ENCODE data around the gene NSUN7.

NSUN7 gene

DNA sequence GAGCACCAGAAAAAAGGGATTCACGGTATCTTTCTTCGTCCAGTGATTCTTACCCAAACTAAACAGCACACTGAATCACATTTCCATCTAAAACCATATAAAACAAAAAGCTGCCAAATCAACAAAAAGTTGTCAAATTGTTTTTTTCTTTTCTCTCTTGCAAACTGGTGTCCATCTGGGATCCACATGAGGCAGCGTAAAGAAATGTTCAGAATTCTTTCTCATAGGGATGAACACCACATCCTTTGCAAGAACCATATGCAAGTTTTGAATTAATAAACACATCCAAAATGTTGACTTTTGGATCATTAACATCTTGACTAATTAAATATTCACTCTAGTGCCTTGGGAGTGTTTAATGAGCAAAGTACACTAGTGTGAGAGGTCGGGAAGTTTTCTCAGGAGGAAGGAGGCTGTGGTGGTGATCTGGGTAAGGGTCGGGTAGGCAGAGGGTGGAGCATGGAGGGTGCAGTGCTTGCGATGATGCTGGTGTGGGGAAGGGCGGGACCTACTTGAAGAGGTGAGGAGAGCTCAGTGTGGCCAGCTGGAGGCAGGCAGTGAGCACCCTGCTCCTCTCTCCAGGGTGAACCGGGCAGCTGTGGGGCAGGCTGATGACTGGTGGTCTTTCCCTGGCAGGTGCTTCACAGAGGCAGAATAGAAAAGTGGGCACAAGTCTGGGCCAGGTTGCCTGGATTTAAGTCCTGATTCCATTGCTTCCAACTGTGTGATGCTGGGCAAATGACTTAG, 72.8 kb downstream of the NSUN7 start:
- no peak overlapping the region for H3K27ac Mint-ChIP-seq
- no peaks in the 10 kb centered on the region for H3K9me3 Mint-ChIP-seq (ENCODE audit: low read depth)
- no peaks in the 10 kb centered on the region for H3K36me3 Mint-ChIP-seq
- H3K4me3 Mint-ChIP-seq, result no peak overlapping the region
- H3K27me3 Mint-ChIP-seq, result no peaks in the 10 kb centered on the region
- no peaks in the 10 kb centered on the region for H3K4me1 Mint-ChIP-seq (ENCODE audit: low read depth)

DNA sequence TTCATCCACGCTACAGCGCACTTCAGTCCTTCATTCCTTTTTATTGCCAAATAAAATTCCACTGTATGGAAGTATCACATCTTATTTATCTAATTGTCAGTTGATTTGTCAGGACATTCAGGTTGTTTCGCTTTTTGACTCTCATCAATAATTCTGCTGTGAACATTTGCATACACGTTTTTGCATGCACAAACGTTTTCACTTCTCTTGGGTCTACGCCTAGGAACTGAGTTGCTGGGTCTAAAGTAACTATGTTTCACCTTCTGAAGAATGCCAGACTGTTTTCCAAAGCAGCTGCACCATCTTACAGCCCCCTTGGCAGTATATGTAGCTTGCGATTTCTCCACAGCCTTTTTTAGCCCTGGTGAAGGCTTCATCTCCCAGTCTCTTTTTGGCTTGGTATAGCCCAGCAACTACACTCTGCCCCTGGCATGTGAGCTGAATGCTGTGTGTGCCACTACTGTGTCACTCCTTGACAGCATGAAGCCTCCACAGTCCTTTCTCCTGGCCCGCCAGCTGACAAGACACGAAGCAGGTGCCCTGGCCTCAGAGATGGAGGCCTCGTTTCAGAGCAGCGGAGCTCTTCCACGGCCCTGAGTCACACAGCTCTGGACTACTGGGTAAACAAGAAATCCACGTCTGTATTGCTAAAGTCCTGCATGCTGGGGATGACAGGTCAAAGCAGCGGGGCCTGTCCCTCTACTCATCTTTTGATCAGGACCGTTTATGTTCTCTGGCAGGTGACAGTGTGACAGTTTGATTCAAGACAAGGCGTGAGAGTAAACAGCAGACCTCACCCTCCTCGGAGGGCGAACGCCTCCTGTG, 75.5 kb downstream of the NSUN7 start:
- no peaks in the 10 kb centered on the region for H3K9me3 Mint-ChIP-seq (ENCODE audit: low read depth)
- no peaks in the 10 kb centered on the region for H3K27me3 Mint-ChIP-seq
- H3K4me3 Mint-ChIP-seq, result no peak overlapping the region
- no peaks in the 10 kb centered on the region for H3K4me1 Mint-ChIP-seq (ENCODE audit: low read depth)
- no peaks in the 10 kb centered on the region for H3K36me3 Mint-ChIP-seq
- H3K27ac Mint-ChIP-seq, result no peak overlapping the region

DNA sequence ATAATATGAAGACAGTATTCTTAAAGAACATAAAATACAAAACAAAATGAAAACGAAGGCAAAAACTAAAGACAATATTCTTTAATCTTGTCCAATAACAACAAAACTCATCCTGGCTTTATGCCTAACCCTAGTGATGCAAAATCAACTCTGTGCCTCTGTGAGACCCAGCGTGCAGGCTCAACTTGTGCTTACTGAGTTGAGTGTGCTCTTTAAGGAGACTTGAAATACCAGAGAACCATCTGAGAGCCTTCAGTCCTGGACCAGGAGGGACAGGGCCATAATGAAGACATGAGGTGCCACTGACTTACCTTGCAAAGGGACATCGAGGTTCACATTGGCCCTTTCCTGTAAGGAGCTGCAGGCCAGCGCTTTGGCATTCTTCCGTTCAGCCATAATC, 77.1 kb downstream of the NSUN7 start:
- Mint-ChIP-seq H3K27ac (no peak overlapping the region), H3K9me3 (ENCODE audit: low read depth) (no peaks in the 10 kb centered on the region), H3K36me3 (no peaks in the 10 kb centered on the region), H3K4me3 (no peak overlapping the region), H3K27me3 (no peaks in the 10 kb centered on the region), H3K4me1 (ENCODE audit: low read depth) (no peaks in the 10 kb centered on the region)

DNA sequence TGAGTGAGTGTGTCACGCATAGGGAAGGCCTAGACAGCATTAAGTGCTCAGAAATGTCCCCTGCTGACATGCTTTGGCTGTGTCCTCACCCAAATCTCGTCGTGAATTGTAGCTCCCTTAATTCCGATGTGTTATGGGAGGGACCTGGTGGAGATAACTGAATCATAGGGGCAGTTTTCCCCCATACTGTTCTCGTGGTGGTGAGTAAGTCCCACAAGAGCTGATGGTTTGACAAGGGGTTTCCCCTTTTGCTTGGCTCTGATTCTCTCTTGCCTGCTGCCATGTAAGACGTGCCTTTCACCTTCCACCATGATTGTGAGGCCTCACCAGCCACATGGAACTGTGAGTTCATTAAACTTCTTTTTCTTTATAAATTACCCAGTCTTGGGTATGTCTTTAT, 78.0 kb downstream of the NSUN7 start:
- no peaks in the 10 kb centered on the region for H3K36me3 Mint-ChIP-seq
- no peaks in the 10 kb centered on the region for H3K4me1 Mint-ChIP-seq (ENCODE audit: low read depth)
- no peak overlapping the region for H3K27ac Mint-ChIP-seq
- H3K27me3 Mint-ChIP-seq, result no peaks in the 10 kb centered on the region
- H3K4me3 Mint-ChIP-seq, result no peak overlapping the region
- H3K9me3 Mint-ChIP-seq (ENCODE audit: low read depth), result no peaks in the 10 kb centered on the region

DNA sequence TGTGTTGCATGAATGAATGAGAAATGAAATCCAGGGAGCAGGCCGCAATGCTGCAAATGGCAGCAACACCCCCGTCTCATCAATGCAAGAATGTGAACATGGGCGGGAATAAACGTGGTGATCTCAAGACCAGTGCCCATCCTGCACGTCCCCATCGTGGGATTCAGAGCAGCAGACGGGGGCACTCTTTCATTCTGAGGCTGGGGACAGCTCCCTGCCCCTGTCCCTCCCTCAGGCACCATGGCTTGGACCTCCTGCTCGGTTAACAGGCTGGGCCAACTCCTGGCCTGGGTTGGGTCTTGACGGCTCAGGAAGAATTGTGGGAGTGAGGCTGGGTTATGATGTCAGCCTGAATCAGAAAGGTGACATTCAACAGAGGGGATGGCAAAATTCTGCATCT, 78.9 kb downstream of the NSUN7 start:
- H3K27ac Mint-ChIP-seq, result no peak overlapping the region

DNA sequence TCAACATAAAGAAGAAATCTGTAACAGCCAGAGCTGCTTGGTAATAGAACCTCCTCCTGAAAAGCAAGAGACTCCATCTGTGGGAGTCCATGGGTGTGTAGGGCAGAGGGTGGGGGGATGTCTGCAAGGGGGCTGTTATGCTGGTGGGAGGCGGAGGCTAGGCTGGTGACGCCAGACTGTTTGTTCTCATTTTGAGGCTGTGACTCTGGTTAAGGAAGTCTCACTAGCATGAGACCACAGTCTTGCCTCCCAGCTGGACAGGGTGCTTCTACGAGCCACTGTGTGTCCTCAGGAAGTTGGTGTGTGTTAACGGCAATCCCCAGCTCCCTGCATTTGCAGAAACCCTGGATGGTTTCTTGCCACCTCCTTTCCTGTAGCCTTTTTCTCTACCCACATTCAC, 79.8 kb downstream of the NSUN7 start:
- H3K4me1 Mint-ChIP-seq (ENCODE audit: low read depth), result no peaks in the 10 kb centered on the region
- peaks cover 2% of the 10 kb centered on the region for H3K27me3 Mint-ChIP-seq
- H3K36me3 Mint-ChIP-seq, result no peaks in the 10 kb centered on the region
- no peak overlapping the region for H3K27ac Mint-ChIP-seq
- H3K9me3 Mint-ChIP-seq (ENCODE audit: low read depth), result no peaks in the 10 kb centered on the region
- no peak overlapping the region for H3K4me3 Mint-ChIP-seq

More for the DNA sequence above, 78.9 kb downstream of the NSUN7 start:
- Mint-ChIP-seq H3K9me3 (ENCODE audit: low read depth) (no peaks in the 10 kb centered on the region), H3K4me1 (ENCODE audit: low read depth) (no peaks in the 10 kb centered on the region), H3K27me3 (no peaks in the 10 kb centered on the region), H3K36me3 (no peaks in the 10 kb centered on the region), H3K4me3 (no peak overlapping the region)

DNA sequence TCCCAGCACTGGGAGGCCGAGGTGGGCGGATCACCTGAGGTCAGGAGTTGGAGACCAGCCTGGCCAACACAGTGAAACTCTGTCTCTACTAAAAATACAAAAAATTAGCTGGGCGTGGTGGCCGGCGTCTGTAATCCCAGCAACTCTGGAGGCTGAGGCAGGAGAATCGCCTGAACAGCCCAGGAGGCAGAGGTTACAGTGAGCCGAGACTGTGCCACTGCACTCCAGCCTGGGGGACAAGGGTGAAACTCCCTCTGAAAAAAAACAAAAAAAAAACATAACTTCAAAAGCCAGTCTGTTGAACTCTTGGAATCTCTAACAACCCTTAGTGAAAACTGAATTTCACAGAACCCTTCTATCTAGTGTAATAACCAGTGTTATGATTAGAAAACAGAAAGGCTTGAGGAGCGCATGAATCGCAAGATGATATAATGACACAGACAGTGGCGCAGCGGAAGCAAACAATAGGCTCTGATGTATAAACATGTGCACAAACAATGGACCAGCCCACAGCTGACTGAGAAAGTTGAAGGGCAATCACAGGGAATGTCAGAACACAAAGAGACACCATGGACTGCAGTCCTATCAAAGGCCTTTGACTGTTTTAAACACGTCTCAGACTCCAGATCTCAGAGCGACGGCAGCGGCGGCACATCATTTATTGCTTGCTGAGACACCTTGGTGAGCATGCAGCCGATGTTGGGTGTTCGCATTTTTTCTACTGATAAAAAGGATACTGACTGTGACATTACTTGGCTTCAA, 81.6 kb downstream of the NSUN7 start:
- Mint-ChIP-seq H3K27me3 (peaks cover 2% of the 10 kb centered on the region), H3K36me3 (no peaks in the 10 kb centered on the region), H3K27ac (no peak overlapping the region), H3K4me1 (ENCODE audit: low read depth) (no peaks in the 10 kb centered on the region), H3K9me3 (ENCODE audit: low read depth) (no peaks in the 10 kb centered on the region), H3K4me3 (no peak overlapping the region)

DNA sequence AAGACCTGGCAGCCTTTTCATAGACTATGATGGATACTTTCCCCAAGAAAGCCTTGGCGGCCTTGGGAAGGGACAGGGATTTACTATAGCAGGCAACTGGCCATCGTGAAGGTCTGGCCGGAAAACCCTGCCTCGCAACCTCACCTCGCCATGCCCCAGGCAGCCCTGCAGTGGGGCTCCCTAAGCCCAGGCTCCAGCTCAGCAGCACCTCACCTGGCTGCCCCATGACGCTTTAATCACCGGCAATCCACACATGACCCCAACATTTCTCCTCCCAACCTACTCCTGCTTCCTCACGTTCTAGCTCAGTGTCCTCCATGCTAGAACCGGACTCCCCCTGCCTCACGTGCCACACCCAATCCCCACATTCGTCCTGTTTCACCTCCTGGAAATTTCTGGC, 82.4 kb downstream of the NSUN7 start:
- Mint-ChIP-seq H3K4me1 (ENCODE audit: low read depth) (no peaks in the 10 kb centered on the region), H3K27ac (no peak overlapping the region)

DNA sequence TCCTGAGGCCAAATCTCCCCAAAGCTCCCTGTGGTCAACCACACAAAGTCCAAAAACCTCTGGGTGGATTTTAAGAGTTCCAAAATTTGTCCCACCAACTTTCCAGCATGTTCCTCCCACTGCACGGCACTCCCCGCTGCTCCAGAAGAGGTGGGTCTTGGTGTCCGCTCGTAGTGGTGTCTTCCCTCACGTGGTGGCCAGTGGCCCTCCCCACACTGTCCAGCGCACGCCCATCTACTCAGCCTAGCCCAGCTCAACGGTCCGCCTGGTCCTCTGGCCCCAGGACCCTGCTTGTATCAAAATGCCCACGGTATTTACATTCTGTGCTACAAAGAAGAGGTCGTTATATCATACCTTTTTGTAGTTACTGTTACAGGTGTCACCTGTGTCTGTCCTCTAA, 83.5 kb downstream of the NSUN7 start:
- H3K27me3 Mint-ChIP-seq, result peaks cover 2% of the 10 kb centered on the region
- H3K27ac Mint-ChIP-seq, result no peak overlapping the region
- H3K4me1 Mint-ChIP-seq (ENCODE audit: low read depth), result no peaks in the 10 kb centered on the region
- no peaks in the 10 kb centered on the region for H3K9me3 Mint-ChIP-seq (ENCODE audit: low read depth)
- H3K4me3 Mint-ChIP-seq, result no peak overlapping the region
- H3K36me3 Mint-ChIP-seq, result no peaks in the 10 kb centered on the region

More for the DNA sequence above, 82.4 kb downstream of the NSUN7 start:
- no peaks in the 10 kb centered on the region for H3K36me3 Mint-ChIP-seq
- no peaks in the 10 kb centered on the region for H3K9me3 Mint-ChIP-seq (ENCODE audit: low read depth)
- H3K27me3 Mint-ChIP-seq, result peaks cover 2% of the 10 kb centered on the region
- no peak overlapping the region for H3K4me3 Mint-ChIP-seq

DNA sequence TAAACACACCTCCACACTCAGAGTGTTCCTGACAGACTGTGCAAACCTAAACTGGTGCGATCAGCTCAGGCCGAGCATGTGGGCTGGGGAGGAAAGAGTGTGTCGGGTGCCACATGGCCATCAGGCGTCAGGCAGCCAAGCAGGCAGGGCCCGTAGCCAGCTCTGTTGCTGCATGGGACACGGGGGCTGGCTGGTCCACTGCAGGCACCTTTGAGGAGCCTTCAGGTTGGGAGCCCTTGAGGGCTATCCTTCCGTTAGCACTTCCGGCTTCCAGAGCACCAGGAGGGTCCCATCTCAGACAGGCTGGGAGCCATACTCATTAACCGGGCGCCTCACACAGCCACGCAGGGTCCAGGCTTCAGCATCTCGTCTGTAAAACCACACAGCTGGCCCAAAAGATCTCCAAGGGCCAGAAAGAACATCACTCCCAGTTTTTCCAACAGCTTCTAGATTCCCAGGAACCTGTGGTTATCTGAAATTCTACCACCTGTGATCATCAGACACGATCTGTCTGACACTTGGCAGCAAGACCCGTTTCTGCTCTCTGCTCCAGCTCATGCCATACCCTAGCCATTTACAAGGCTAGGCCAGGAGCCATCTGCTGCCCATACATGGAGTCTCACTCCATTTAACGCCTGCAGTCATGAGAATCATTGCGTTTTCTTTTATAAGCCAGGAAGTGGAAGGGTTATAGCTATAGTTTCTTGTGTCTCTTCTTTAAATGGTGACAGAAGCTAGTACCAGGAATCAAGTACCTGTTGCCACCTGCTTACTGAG, 87.5 kb downstream of the NSUN7 start:
- H3K36me3 Mint-ChIP-seq, result no peaks in the 10 kb centered on the region
- no peak overlapping the region for H3K27ac Mint-ChIP-seq
- H3K4me1 Mint-ChIP-seq (ENCODE audit: low read depth), result no peaks in the 10 kb centered on the region
- H3K9me3 Mint-ChIP-seq (ENCODE audit: low read depth), result no peaks in the 10 kb centered on the region
- H3K4me3 Mint-ChIP-seq, result no peak overlapping the region
- peaks cover 5% of the 10 kb centered on the region for H3K27me3 Mint-ChIP-seq

DNA sequence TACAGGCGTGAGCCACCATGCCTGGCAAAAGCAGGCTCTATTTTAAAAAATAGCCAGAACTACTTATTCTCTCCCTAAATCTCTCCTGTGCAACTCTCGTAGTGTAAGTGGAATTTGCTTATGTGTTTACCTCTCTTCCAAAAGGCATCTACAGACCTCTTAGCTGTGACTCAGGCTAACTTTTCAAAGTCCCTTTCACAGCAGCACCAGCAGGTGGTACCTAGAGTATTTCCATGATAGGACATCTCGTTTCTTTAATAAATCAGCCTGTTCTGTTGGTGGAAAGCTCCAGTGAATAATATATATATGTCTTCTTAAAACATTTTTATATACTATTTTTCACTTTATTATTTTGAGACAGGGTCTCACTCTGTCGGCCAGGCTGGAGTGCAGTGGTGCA, 89.0 kb downstream of the NSUN7 start:
- no peak overlapping the region for H3K27ac Mint-ChIP-seq
- H3K9me3 Mint-ChIP-seq (ENCODE audit: low read depth), result no peaks in the 10 kb centered on the region

DNA sequence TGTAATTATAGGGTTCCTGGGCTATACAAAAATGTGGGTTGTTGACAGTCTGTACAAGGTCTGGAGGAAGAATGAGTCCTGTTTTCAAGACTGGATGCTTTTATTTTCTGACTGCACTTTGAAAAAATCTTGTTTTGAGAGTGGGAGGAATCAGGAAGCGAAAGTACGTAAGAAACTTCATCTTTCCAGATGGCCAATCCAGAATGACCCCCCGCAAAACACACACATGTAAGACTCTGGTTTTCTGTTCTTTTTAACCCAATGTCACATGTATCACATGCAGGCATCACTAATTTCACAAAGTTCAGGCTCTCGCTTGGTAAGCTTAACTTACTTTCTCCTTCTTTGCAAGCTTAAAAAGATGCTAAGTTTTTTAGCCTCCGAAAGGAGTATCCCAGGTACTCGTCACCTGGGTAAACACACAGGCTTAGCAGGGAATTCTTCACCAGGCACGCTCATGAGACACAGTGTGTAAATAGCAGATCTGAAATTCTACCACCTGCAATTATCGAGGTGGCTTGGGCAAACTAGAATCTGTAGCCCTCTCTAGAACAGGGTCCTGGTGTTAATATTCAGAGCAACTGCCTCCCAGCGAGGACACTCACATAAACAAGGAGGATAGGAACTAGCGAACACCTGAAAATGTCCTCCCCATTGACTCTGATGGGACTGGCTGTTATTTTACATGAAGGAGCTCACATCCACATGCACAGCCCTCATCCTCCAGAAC, 90.7 kb downstream of the NSUN7 start:
- peaks cover 6% of the 10 kb centered on the region for H3K27me3 Mint-ChIP-seq
- no peaks in the 10 kb centered on the region for H3K9me3 Mint-ChIP-seq (ENCODE audit: low read depth)
- no peak overlapping the region for H3K4me3 Mint-ChIP-seq
- H3K36me3 Mint-ChIP-seq, result no peaks in the 10 kb centered on the region
- no peaks in the 10 kb centered on the region for H3K4me1 Mint-ChIP-seq (ENCODE audit: low read depth)
- H3K27ac Mint-ChIP-seq, result no peak overlapping the region

More for the DNA sequence above, 89.0 kb downstream of the NSUN7 start:
- Mint-ChIP-seq H3K27me3 (peaks cover 8% of the 10 kb centered on the region), H3K4me3 (no peak overlapping the region), H3K4me1 (ENCODE audit: low read depth) (no peaks in the 10 kb centered on the region), H3K36me3 (no peaks in the 10 kb centered on the region)

DNA sequence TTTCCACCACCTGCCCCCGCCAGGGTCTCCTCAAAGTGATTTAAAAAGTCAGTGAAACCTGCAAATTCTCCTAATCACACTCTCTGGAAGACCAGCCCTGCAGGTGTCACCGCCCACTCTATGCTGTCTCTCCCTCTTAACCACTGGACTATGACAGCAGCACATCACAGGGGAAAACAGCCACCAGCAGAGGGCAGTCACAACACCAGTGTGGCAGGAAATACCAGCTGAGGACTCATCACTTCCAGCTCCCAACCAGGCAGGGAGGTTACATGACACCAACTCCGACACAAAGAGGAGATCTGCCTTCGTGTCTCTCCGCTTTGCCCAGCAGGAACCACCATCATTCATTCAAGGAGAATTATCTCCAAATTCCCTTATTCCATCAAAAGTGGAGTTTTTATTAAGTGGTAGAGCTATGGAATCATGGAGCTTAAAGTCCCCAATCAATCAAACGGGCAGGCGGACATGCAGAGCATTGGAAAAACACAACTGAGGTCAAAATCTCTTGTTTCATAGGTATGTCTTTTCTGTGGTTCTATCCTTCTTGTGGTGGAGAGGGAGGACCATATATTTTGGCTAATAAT, 91.3 kb downstream of the NSUN7 start:
- Mint-ChIP-seq H3K4me3 (no peak overlapping the region), H3K27me3 (peaks cover 6% of the 10 kb centered on the region), H3K36me3 (no peaks in the 10 kb centered on the region), H3K9me3 (ENCODE audit: low read depth) (no peaks in the 10 kb centered on the region), H3K4me1 (ENCODE audit: low read depth) (no peaks in the 10 kb centered on the region), H3K27ac (no peak overlapping the region)

DNA sequence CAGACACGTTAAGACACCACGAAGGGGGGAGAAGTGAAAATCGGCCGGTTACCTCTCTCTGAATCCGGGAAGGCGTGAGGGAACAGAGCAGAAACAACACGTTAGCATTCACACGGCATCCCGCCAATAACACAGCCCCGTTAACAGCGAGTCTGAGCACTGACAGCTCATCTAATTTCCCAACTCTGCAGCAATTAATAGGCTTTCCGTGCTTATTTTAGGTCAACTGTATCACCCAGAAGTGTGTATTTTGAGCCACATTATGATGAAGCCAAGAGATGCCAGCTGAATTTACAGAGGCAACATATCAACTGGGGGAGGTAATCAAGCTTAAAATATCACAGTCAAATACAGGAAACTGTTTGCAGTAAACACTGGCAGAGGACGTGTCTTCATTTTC, 92.6 kb downstream of the NSUN7 start:
- H3K36me3 Mint-ChIP-seq, result no peaks in the 10 kb centered on the region
- peaks cover 6% of the 10 kb centered on the region for H3K27me3 Mint-ChIP-seq
- no peak overlapping the region for H3K4me3 Mint-ChIP-seq
- H3K9me3 Mint-ChIP-seq (ENCODE audit: low read depth), result no peaks in the 10 kb centered on the region
- no peak overlapping the region for H3K27ac Mint-ChIP-seq
- no peaks in the 10 kb centered on the region for H3K4me1 Mint-ChIP-seq (ENCODE audit: low read depth)

Data from activated naive CD8-positive, alpha-beta T cell (primary cell).